Kidney epithelial cell (primary cell): ENCODE results near the gene MOV10L1. TPM values are rescaled to one million over a fixed set of nuclear protein-coding genes. Genes with fewer than 3 reads are reported as not detected.

Experiments used
- DNase-seq: peaks from one replicate; pipeline ENCODE4 v3.0.0-alpha.2; 2010; ENCODE audit warnings: low read depth
- H3K27me3 ChIP-seq: 2 replicates; pipeline ENCODE4 v1.6.0; 2011; ENCODE audit warnings: low read length; ENCODE audit not compliant: control insufficient read depth, insufficient read depth
- H3K36me3 ChIP-seq: 2 replicates; pipeline ENCODE4 v1.5.1; 2011; ENCODE audit warnings: low read length; ENCODE audit not compliant: control insufficient read depth, insufficient read depth
- H3K4me3 ChIP-seq: 2 replicates; pipeline ENCODE4 v1.5.1; 2011; ENCODE audit warnings: low read depth, mild to moderate bottlenecking, control low read depth, low read length
- CTCF ChIP-seq: IDR thresholded peaks from 2 replicates; pipeline ENCODE4 v1.5.1; 2011; ENCODE audit warnings: mild to moderate bottlenecking, moderate library complexity, low read length, control low read depth, inconsistent platforms; ENCODE audit not compliant: insufficient read depth, poor library complexity, severe bottlenecking
- total RNA-seq: library from RNA; depleted of rRNA; stranded (reverse); fragments of >200 nt; gene quantifications from 2 replicates; pipeline ENCODE4 v1.2.3, GENCODE V29; 2015

MOV10L1 gene
- total RNA-seq, 1 donor from 2014 or later, result 1.7 TPM

- TF ChIP-seq CTCF, result no peak
These were observed 43.8 kb upstream of the MOV10L1 start for GRCh38 chr22:50046019-50046415.

DNA sequence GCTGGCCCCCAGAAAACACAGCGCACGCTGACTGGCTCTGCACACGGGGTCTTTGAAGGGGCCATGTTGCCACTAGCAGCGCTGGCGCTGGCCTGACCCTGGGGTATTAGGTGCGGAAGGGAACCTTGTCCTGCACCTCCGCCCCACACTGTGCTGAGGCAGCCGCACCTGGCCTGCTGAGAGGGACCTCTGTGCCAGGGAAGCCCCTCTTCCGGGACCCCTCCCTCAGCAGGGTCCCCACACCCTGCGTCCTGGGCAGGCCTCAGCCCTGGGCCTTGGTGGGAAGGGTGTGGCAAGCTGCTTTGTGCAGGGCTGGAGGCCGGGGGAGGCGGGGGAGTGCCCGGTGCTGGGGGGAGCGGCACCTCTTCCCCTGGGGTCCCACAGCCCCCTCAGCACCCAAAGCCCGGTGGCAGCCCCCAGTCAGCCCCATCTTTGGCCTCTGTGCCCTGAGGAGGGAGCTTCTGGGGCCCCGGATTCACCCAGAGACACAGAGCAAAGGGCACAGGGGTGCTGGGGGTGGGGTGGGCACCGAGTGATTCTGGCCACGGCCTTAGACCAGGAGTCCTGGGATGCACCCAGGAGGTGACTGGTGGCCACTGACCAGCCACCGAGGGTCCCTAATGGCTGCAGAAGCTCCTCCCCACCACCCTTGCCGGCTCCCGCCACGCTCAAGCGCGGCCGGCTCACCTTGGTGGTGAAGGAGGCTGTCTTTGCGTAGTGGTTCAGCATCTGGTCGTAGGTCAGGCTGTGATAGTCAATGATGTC is 43.1 kb upstream of the MOV10L1 start:
- DNase-seq, result no peak
- no peak for TF ChIP-seq CTCF
- H3K4me3 ChIP-seq, result no peak overlapping the region
- no peaks in the 10 kb centered on the region for H3K36me3 ChIP-seq
- peaks cover 15% of the 10 kb centered on the region for H3K27me3 ChIP-seq

More at GRCh38 chr22:50046019-50046415, 43.8 kb upstream of the MOV10L1 start:
- peaks cover 15% of the 10 kb centered on the region for H3K27me3 ChIP-seq
- DNase-seq, result no peak
- no peak overlapping the region for H3K4me3 ChIP-seq
- H3K36me3 ChIP-seq, result no peaks in the 10 kb centered on the region

DNA sequence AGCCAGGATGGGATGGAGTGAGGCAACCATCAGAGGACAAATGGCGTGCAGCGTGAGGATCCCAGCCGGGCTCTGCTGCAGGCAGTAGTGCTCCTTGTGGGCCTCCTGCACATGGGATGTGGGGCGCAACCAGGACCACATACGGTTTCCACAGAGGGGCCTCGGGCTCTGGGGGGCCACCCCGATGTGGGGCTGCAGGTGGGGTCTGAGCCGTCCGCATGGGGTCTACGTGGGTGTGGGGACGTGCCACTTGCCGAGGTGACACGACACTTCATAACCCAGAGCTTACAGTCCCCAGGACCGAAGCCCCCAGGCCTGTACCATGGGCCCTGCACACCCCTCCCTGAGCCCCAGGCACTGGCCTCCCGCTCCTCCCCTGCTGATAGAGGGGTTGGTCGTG is 42.5 kb upstream of the MOV10L1 start:
- TF ChIP-seq CTCF, result no peak
- H3K36me3 ChIP-seq, result no peaks in the 10 kb centered on the region
- H3K27me3 ChIP-seq, result peaks cover 15% of the 10 kb centered on the region
- DNase-seq, result no peak
- no peak overlapping the region for H3K4me3 ChIP-seq

DNA sequence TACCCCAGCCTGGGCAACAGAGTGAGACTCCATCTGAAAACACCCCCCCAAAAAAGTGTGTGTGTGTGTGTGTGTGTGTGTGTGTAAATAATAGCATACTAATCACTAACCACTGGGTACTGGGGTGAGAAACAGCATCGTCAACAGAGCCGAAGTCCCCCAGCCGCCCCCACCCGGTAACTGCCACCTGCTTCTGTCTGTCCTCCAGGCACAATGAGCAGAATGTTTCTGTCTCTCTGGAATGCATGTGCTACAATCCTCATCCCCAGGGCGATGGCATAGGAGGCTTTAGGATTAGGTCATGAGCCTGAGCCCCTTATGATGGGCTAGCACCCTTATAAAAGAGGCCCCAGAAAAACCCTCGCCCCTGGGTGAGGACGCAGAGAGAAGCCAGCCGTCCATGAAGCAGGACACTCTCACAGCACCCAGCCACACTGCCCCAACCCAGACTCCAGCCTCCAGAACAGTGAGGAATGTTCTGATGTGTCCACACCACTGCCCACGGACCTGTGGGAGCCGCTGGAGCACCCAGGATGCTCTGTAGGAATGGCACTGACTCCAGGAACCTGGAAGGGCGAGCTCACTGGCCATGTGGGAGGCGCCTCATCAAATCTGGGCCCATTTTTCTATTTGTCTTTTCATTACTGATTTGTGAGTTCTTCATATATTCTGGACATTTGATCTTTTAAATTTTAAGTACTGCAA is 41.6 kb upstream of the MOV10L1 start:
- H3K36me3 ChIP-seq, result no peaks in the 10 kb centered on the region
- TF ChIP-seq CTCF, result no peak
- peaks cover 15% of the 10 kb centered on the region for H3K27me3 ChIP-seq
- no peak for DNase-seq
- H3K4me3 ChIP-seq, result no peak overlapping the region

GRCh38 chr22:50048836-50049235 is 41.0 kb upstream of the MOV10L1 start:
- DNase-seq, result no peak
- Histone ChIP-seq H3K36me3 (no peaks in the 10 kb centered on the region), H3K27me3 (peaks cover 15% of the 10 kb centered on the region), H3K4me3 (no peak overlapping the region)
- TF ChIP-seq CTCF, result no peak
